HL-60 (cell line): ENCODE data around the gene PJA1.

Experiments
- POLR2AphosphoS5 ChIP-seq: IDR thresholded peaks from 2 replicates; pipeline ENCODE4 v1.6.1; 2012; ENCODE audit warnings: low read depth
- TF ChIP-seq, protein P1 (sequence below): IDR thresholded peaks from one replicate; pipeline ENCODE4 v1.5.1; 2011; ENCODE audit warnings: low read length, control low read depth, inconsistent platforms; ENCODE audit not compliant: insufficient read depth

DNA sequence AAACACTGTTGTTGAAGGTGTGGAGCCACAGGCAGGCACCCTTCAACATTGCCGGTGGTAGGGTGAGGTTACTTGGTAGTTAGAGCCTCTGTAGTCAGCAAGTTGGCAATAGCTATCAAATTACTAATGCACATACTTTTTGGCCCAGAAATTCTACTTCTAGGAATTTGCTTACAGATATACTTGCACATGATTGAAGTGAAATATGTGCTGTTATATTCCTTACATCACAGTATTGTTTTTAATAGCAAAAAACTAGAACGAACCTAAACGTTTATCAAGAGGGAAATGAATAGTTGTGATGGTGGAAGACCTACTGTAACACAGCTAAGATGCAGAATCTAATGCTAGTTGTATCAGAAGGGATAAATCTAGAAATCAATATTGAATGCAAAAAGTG, 7.7 kb upstream of the PJA1 start:
- TF ChIP-seq, protein P1, sequence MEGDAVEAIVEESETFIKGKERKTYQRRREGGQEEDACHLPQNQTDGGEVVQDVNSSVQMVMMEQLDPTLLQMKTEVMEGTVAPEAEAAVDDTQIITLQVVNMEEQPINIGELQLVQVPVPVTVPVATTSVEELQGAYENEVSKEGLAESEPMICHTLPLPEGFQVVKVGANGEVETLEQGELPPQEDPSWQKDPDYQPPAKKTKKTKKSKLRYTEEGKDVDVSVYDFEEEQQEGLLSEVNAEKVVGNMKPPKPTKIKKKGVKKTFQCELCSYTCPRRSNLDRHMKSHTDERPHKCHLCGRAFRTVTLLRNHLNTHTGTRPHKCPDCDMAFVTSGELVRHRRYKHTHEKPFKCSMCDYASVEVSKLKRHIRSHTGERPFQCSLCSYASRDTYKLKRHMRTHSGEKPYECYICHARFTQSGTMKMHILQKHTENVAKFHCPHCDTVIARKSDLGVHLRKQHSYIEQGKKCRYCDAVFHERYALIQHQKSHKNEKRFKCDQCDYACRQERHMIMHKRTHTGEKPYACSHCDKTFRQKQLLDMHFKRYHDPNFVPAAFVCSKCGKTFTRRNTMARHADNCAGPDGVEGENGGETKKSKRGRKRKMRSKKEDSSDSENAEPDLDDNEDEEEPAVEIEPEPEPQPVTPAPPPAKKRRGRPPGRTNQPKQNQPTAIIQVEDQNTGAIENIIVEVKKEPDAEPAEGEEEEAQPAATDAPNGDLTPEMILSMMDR = no peak
- TF ChIP-seq POLR2AphosphoS5 = no peak
